ENCODE measurements around the gene PLCB1. TPM values are rescaled to one million over a fixed set of nuclear protein-coding genes. Genes with fewer than 3 reads are reported as not detected.

Gene PLCB1
- total and polyA plus RNA-seq, 2 experiments from 2014 or later, result 14.9 to 20.7 TPM

- TF ChIP-seq, protein P1, sequence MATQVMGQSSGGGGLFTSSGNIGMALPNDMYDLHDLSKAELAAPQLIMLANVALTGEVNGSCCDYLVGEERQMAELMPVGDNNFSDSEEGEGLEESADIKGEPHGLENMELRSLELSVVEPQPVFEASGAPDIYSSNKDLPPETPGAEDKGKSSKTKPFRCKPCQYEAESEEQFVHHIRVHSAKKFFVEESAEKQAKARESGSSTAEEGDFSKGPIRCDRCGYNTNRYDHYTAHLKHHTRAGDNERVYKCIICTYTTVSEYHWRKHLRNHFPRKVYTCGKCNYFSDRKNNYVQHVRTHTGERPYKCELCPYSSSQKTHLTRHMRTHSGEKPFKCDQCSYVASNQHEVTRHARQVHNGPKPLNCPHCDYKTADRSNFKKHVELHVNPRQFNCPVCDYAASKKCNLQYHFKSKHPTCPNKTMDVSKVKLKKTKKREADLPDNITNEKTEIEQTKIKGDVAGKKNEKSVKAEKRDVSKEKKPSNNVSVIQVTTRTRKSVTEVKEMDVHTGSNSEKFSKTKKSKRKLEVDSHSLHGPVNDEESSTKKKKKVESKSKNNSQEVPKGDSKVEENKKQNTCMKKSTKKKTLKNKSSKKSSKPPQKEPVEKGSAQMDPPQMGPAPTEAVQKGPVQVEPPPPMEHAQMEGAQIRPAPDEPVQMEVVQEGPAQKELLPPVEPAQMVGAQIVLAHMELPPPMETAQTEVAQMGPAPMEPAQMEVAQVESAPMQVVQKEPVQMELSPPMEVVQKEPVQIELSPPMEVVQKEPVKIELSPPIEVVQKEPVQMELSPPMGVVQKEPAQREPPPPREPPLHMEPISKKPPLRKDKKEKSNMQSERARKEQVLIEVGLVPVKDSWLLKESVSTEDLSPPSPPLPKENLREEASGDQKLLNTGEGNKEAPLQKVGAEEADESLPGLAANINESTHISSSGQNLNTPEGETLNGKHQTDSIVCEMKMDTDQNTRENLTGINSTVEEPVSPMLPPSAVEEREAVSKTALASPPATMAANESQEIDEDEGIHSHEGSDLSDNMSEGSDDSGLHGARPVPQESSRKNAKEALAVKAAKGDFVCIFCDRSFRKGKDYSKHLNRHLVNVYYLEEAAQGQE (IDR thresholded peaks at IDR 0.05; ENCODE audit: unreplicated experiment), result no peak
- TF ChIP-seq CREB1 (CRISPR knock-in tag; IDR thresholded peaks at IDR 0.05; ENCODE audit: low read depth), result no peak
- TF ChIP-seq JUNB (IDR thresholded peaks at IDR 0.05; ENCODE audit: unreplicated experiment), result no peak
- TF ChIP-seq NANOG (IDR thresholded peaks at IDR 0.05; ENCODE audit: borderline replicate concordance), result no peak
These were observed 781.4 kb downstream of the PLCB1 start (continued) for GRCh38 chr20:8913456-8913855.

DNA sequence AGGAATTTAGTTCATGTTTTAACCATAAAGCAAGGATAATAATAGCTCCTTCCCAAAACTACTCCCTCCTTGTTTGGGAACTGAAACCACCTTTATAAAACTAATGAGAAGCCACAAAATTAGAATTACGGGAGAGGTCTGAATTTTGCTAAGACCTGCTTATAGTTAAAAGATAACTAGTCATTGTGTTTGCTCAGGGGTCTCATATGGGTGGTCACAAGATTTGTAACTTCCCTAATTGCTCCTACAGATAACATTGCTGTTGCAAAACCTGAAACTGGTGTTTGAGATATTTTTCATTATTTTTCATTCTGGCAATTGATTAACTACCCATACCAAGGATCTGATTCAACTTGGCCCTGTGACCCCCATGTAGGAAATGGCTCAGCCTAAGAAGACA is 782.4 kb downstream of the PLCB1 start:
- H3K27ac Mint-ChIP-seq, result no peak overlapping the region
- no peak overlapping the region for H3K4me3 Mint-ChIP-seq
- TF ChIP-seq STAT1 (IDR thresholded peaks at IDR 0.05; ENCODE audit: unreplicated experiment) (no peak), ZNF114 (CRISPR knock-in tag; IDR thresholded peaks at IDR 0.05) (no peak), JUNB (IDR thresholded peaks at IDR 0.05; ENCODE audit: unreplicated experiment) (no peak), POLR2AphosphoS5 (IDR thresholded peaks at IDR 0.05; ENCODE audit: low read depth) (no peak), CREB1 (CRISPR knock-in tag; IDR thresholded peaks at IDR 0.05; ENCODE audit: low read depth) (no peak), EZH2 (IDR thresholded peaks at IDR 0.05; ENCODE audit: low read depth, unreplicated experiment) (no peak), ZNF462 (CRISPR knock-in tag; IDR thresholded peaks at IDR 0.05) (no peak), ZNF331 (CRISPR knock-in tag; IDR thresholded peaks at IDR 0.05; ENCODE audit: low read depth) (no peak)
- TF ChIP-seq, protein P1 (IDR thresholded peaks at IDR 0.05; ENCODE audit: unreplicated experiment), result no peak
- TF ChIP-seq, protein P2, sequence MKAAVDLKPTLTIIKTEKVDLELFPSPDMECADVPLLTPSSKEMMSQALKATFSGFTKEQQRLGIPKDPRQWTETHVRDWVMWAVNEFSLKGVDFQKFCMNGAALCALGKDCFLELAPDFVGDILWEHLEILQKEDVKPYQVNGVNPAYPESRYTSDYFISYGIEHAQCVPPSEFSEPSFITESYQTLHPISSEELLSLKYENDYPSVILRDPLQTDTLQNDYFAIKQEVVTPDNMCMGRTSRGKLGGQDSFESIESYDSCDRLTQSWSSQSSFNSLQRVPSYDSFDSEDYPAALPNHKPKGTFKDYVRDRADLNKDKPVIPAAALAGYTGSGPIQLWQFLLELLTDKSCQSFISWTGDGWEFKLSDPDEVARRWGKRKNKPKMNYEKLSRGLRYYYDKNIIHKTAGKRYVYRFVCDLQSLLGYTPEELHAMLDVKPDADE (IDR thresholded peaks at IDR 0.05), result no peak

More for the DNA sequence above, 782.4 kb downstream of the PLCB1 start:
- H3K4me2 ChIP-seq, result no peak overlapping the region
- H4K20me1 ChIP-seq (replicated peaks; ENCODE audit: insufficient read depth), result no peaks in the 10 kb centered on the region
- no peaks in the 10 kb centered on the region for H3K27me3 ChIP-seq (ENCODE audit: insufficient read depth)
- no peak for ATAC-seq
- H3F3A ChIP-seq (replicated peaks; ENCODE audit: low read depth), result no peaks in the 10 kb centered on the region
- no peaks in the 10 kb centered on the region for H3K79me2 ChIP-seq (replicated peaks; ENCODE audit: insufficient read depth)
- no peak overlapping the region for H3K4me3 ChIP-seq
- H3K4me1 ChIP-seq (ENCODE audit: insufficient read depth), result 0 out of 2 replicates have a peak, but pooled peaks cover 6% of the 10 kb centered on the region
- no peak overlapping the region for H3K27ac ChIP-seq (ENCODE audit: low read depth)
- H3K36me3 ChIP-seq (ENCODE audit: insufficient read depth), result no peaks in the 10 kb centered on the region
- H2AFZ ChIP-seq, result no peak overlapping the region
- Mint-ChIP-seq H3K27me3 (ENCODE audit: insufficient read depth, low read depth, poor library complexity) (peaks cover 4% of the 10 kb centered on the region), H3K4me1 (peaks cover 23% of the 10 kb centered on the region), H3K36me3 (ENCODE audit: low read depth) (peaks cover 4% of the 10 kb centered on the region; the same call in 2 of the 3 replicates), H3K9me3 (peaks cover 3% of the 10 kb centered on the region; the same call in 1 of the 3 replicates)
- no peak for DNase-seq (ENCODE audit: low spot score)
- H3K9me2 ChIP-seq (ENCODE audit: insufficient read depth), result no peaks in the 10 kb centered on the region; the same call in 1 of the 2 replicates
